H1 (cell line): ENCODE measurements around the gene RAP2B. TPM values are rescaled to one million over a fixed set of nuclear protein-coding genes. Genes with fewer than 3 reads are reported as not detected.

Experiments
- CTCF ChIA-PET: fragments of 300-600 bp; sonication (Branson Sonifier 250); formaldehyde crosslinking; loops from one replicate; lab custom pipeline; 2021; ENCODE audit not compliant: partially characterized antibody; lab: Charles Lee
- POLR2A ChIA-PET: fragments of 300-600 bp; sonication (Branson Sonifier 250); formaldehyde crosslinking; loops from one replicate; lab custom pipeline; 2021; ENCODE audit warnings: inconsistent platforms; ENCODE audit not compliant: partially characterized antibody; lab: Charles Lee
- DNase-seq, 2 experiments: peaks; one replicate each; pipeline versions ENCODE4 v3.0.0 to v3.0.0-alpha.2; 2010 to 2022; ENCODE audit warnings: low spot score in 2 of 2, low read depth in 1 of 2, mixed read lengths in 1 of 2
- FAIRE-seq: peaks from 2 replicates; lab custom pipeline; 2011; peaks lifted over from hg19 to GRCh38; lab: Jason Lieb, UNC
- H2AFZ ChIP-seq: 2 replicates; pipeline ENCODE4 v1.8.1; 2012; ENCODE audit warnings: low read length, inconsistent platforms
- H2AK5ac ChIP-seq: 2 replicates; pipeline ENCODE4 v1.6.1; 2013; ENCODE audit warnings: low read depth, low read length
- H2BK120ac ChIP-seq: replicated peaks from 2 replicates; pipeline ENCODE3; 2013; ENCODE audit warnings: low read depth, low read length, inconsistent platforms
- H2BK12ac ChIP-seq: 2 replicates; pipeline ENCODE4 v1.6.1; 2013; ENCODE audit warnings: low read depth, low read length
- H2BK15ac ChIP-seq: 2 replicates; pipeline ENCODE4 v1.6.1; 2013; ENCODE audit warnings: low read length
- H2BK20ac ChIP-seq: 2 replicates; pipeline ENCODE4 v1.6.1; 2013; ENCODE audit warnings: low read length
- H2BK5ac ChIP-seq: 2 replicates; pipeline ENCODE4 v1.6.1; 2013; ENCODE audit warnings: low read depth, low read length
- H3K14ac ChIP-seq: 2 replicates; pipeline ENCODE4 v1.6.1; 2013; ENCODE audit warnings: inconsistent platforms; ENCODE audit not compliant: insufficient read length
- H3K18ac ChIP-seq: 2 replicates; pipeline ENCODE4 v1.6.1; 2013; ENCODE audit warnings: low read length; ENCODE audit errors: extremely low read depth
- H3K23ac ChIP-seq: 2 replicates; pipeline ENCODE4 v1.6.1; 2013; ENCODE audit warnings: inconsistent platforms; ENCODE audit not compliant: insufficient read length
- H3K23me2 ChIP-seq: 2 replicates; pipeline ENCODE4 v1.6.1; 2013; ENCODE audit warnings: low read depth, low read length
- H3K27ac ChIP-seq: 2 replicates; pipeline ENCODE4 v1.6.1; 2011; ENCODE audit warnings: low read depth, low read length, inconsistent platforms
- H3K27me3 ChIP-seq, 4 experiments: replicated peaks in 1 of 4; 1 replicate in 1 of 4; 2 replicates in 3 of 4; pipeline versions ENCODE4 v1.6.1 to v1.8.1; 2011 to 2013; ENCODE audit warnings: low read length in 3 of 4, mild to moderate bottlenecking in 3 of 4, inconsistent platforms in 2 of 4, mixed read lengths in 2 of 4, moderate library complexity in 1 of 4; ENCODE audit not compliant: control insufficient read depth in 3 of 4, insufficient read depth in 3 of 4; ENCODE audit errors: extremely low read depth in 1 of 4
- H3K36me3 ChIP-seq, 4 experiments: 2 replicates each; pipeline versions ENCODE4 v1.6.1 to v1.8.1; 2011 to 2013; ENCODE audit warnings: mild to moderate bottlenecking in 4 of 4, low read length in 3 of 4, moderate library complexity in 2 of 4, control low read depth in 1 of 4, inconsistent platforms in 1 of 4; ENCODE audit not compliant: insufficient read depth in 4 of 4, control insufficient read depth in 2 of 4
- H3K4ac ChIP-seq: replicated peaks from 2 replicates; pipeline ENCODE3; 2013; ENCODE audit warnings: low read length, low read depth, mixed read lengths, inconsistent platforms; ENCODE audit not compliant: insufficient read length
- H3K4me1 ChIP-seq, 4 experiments: replicated peaks in 1 of 4; 1 replicate in 1 of 4; 2 replicates in 3 of 4; pipeline versions ENCODE4 v1.6.1 to v1.8.1; 2011 to 2013; ENCODE audit warnings: low read length in 3 of 4, inconsistent platforms in 2 of 4, mixed read lengths in 1 of 4; ENCODE audit not compliant: insufficient read depth in 4 of 4, control insufficient read depth in 3 of 4
- H3K4me2 ChIP-seq, 2 experiments: 2 replicates each; pipeline versions ENCODE4 v1.6.1 to v1.8.1; 2011 to 2013; ENCODE audit warnings: low read depth in 2 of 2, low read length in 2 of 2, control low read depth in 1 of 2, inconsistent platforms in 1 of 2, mild to moderate bottlenecking in 1 of 2; ENCODE audit not compliant: insufficient read depth in 1 of 2
- H3K4me3 ChIP-seq, 4 experiments: fragments of 200-600, 300-600 bp in 1 of 4; sonication (generic), shearing (Covaris generic), sonication (Bioruptor Twin) in 1 of 4; 2 replicates each; pipeline versions ENCODE4 v1.5.1 to v1.8.1; 2011 to 2016; ENCODE audit warnings: low read length in 4 of 4, low read depth in 3 of 4, control low read depth in 2 of 4, inconsistent platforms in 2 of 4, mild to moderate bottlenecking in 2 of 4, mixed read lengths in 1 of 4, moderate library complexity in 1 of 4; ENCODE audit not compliant: insufficient read depth in 2 of 4; ENCODE audit errors: extremely low read depth in 1 of 4
- H3K56ac ChIP-seq: replicated peaks from 2 replicates; pipeline ENCODE3; 2013; ENCODE audit warnings: low read depth, mild to moderate bottlenecking, mixed read lengths, low read length, inconsistent platforms; ENCODE audit not compliant: insufficient read length
- H3K79me1 ChIP-seq: 2 replicates; pipeline ENCODE4 v1.6.1; 2013; ENCODE audit warnings: low read depth, low read length, control low read depth
- H3K79me2 ChIP-seq, 2 experiments: 2 replicates each; pipeline versions ENCODE4 v1.6.1 to v1.8.1; 2012 to 2013; ENCODE audit warnings: low read length in 2 of 2, mild to moderate bottlenecking in 2 of 2, inconsistent platforms in 1 of 2; ENCODE audit not compliant: insufficient read depth in 2 of 2, control insufficient read depth in 1 of 2
- H3K9ac ChIP-seq, 4 experiments: replicated peaks in 1 of 4; 1 replicate in 1 of 4; 2 replicates in 3 of 4; pipeline versions ENCODE4 v1.6.1 to v1.8.1; 2011 to 2013; ENCODE audit warnings: low read depth in 3 of 4, low read length in 3 of 4, control low read depth in 2 of 4, mild to moderate bottlenecking in 2 of 4, moderate library complexity in 2 of 4, inconsistent platforms in 1 of 4; ENCODE audit errors: extremely low read depth in 1 of 4
- H3K9me3 ChIP-seq, 2 experiments: 2 replicates each; pipeline versions ENCODE4 v1.6.1 to v1.8.1; 2012 to 2013; ENCODE audit warnings: mild to moderate bottlenecking in 2 of 2, moderate library complexity in 2 of 2, control low read depth in 1 of 2, inconsistent platforms in 1 of 2, low read depth in 1 of 2, low read length in 1 of 2, mixed read lengths in 1 of 2; ENCODE audit not compliant: insufficient read depth in 2 of 2
- H4K20me1 ChIP-seq, 2 experiments: replicated peaks in 1 of 2; 2 replicates each; pipeline versions ENCODE3 to v1.8.1; 2011 to 2013; ENCODE audit warnings: inconsistent platforms in 2 of 2, low read length in 2 of 2, mild to moderate bottlenecking in 1 of 2; ENCODE audit not compliant: insufficient read depth in 2 of 2, control insufficient read depth in 1 of 2
- H4K5ac ChIP-seq: 2 replicates; pipeline ENCODE4 v1.6.1; 2013; ENCODE audit warnings: low read length, low read depth, mixed read lengths, inconsistent platforms; ENCODE audit not compliant: insufficient read length
- H4K8ac ChIP-seq: 2 replicates; pipeline ENCODE4 v1.8.0; 2013; ENCODE audit warnings: mild to moderate bottlenecking, moderate library complexity, low read length, inconsistent platforms; ENCODE audit not compliant: insufficient read depth; ENCODE audit errors: extremely low read depth
- H4K91ac ChIP-seq: replicated peaks from 2 replicates; pipeline ENCODE3; 2013; ENCODE audit warnings: low read length, mixed read lengths, inconsistent platforms; ENCODE audit not compliant: insufficient read length
- ATF3 ChIP-seq: IDR thresholded peaks from 2 replicates; pipeline ENCODE4 v1.6.1; 2011; ENCODE audit warnings: low read depth, mild to moderate bottlenecking, low read length; ENCODE audit not compliant: insufficient read depth
- CEBPB ChIP-seq: IDR thresholded peaks from 2 replicates; pipeline ENCODE4 v1.6.1; 2012; ENCODE audit warnings: low read depth, low read length
- HDAC2 ChIP-seq, 2 experiments: fragments of 300-600 bp in 1 of 2; sonication (generic) in 1 of 2; IDR thresholded peaks; 2 replicates each; pipeline ENCODE4 v1.6.1; 2011 to 2012; ENCODE audit warnings: low read depth in 2 of 2, low read length in 2 of 2, mild to moderate bottlenecking in 2 of 2, moderate library complexity in 2 of 2, borderline replicate concordance in 1 of 2, inconsistent platforms in 1 of 2
- JUN ChIP-seq: IDR thresholded peaks from 2 replicates; pipeline ENCODE4 v1.6.1; 2011; ENCODE audit warnings: low read depth, mild to moderate bottlenecking, improper control_type of control experiment, low read length
- JUND ChIP-seq: IDR thresholded peaks from 2 replicates; pipeline ENCODE4 v1.6.1; 2011; ENCODE audit warnings: mild to moderate bottlenecking, improper control_type of control experiment, low read length
- KDM1A ChIP-seq: fragments of 200-600, 300-600 bp; sonication (generic); IDR thresholded peaks from 2 replicates; pipeline ENCODE4 v1.7.1; 2016; ENCODE audit warnings: mild to moderate bottlenecking, low read length, borderline replicate concordance
- NRF1 ChIP-seq: IDR thresholded peaks from 2 replicates; pipeline ENCODE4 v1.6.1; 2011; ENCODE audit warnings: mild to moderate bottlenecking, low read depth, low read length, improper control_type of control experiment
- POLR2AphosphoS5 ChIP-seq: IDR thresholded peaks from 2 replicates; pipeline ENCODE4 v1.6.1; 2011; ENCODE audit warnings: low read depth, low read length
- RNF2 ChIP-seq: fragments of 200-900, 300-1000 bp; sonication (generic); IDR thresholded peaks from 2 replicates; pipeline ENCODE4 v1.7.1; 2016; ENCODE audit warnings: borderline replicate concordance, low read depth, mild to moderate bottlenecking, antibody characterized with exemption, low read length; ENCODE audit not compliant: poor library complexity, severe bottlenecking; ENCODE audit errors: missing control alignments
- SAP30 ChIP-seq: fragments of 300-600 bp; sonication (generic); IDR thresholded peaks from 2 replicates; pipeline ENCODE4 v1.7.1; 2012; ENCODE audit warnings: low read length, moderate library complexity, mild to moderate bottlenecking, inconsistent platforms; ENCODE audit not compliant: insufficient read depth, insufficient replicate concordance
- SIN3A ChIP-seq, 2 experiments: IDR thresholded peaks in 1 of 2; conservative IDR thresholded peaks in 1 of 2; 2 replicates each; pipeline ENCODE4 v1.6.1; 2011 to 2012; ENCODE audit warnings: low read length in 2 of 2, improper control_type of control experiment in 1 of 2, low read depth in 1 of 2, mild to moderate bottlenecking in 1 of 2
- SRF ChIP-seq: IDR thresholded peaks from 2 replicates; pipeline ENCODE4 v1.6.1; 2011; ENCODE audit warnings: mild to moderate bottlenecking, low read depth, low read length, moderate library complexity
- WGBS, 2 experiments: shearing (Covaris generic) in 1 of 2; methylation state at CpG; one replicate each; pipeline versions ENCODE4 v1.1.6 to v1.1.7; 2013 to 2015; ENCODE audit warnings: low lambda C conversion rate in 2 of 2, mixed read lengths in 2 of 2, inconsistent platforms in 1 of 2, low coverage in 1 of 2, missing lambda C conversion rate in 1 of 2; ENCODE audit not compliant: insufficient replicate concordance in 2 of 2, insufficient coverage in 1 of 2, insufficient read length in 1 of 2; ENCODE audit errors: extremely low coverage in 1 of 2, missing lambda C conversion rate in 1 of 2; 5-methylcytosine and 5-hydroxymethylcytosine counted together
- polyA plus RNA-seq, 7 experiments: library from polyadenylated mRNA; depleted of rRNA in 3 of 7; stranded (reverse) in 5 of 7; unstranded in 2 of 7; fragments of >200 nt in 5 of 7; fragments of 200-250 nt in 2 of 7; gene quantifications; 1 replicate in 5 of 7; 2 replicates in 1 of 7; 4 replicates in 1 of 7; pipeline versions ENCODE4 v1.2.1 to v1.2.3, GENCODE V29; 2011 to 2013; ENCODE audit warnings: missing spikeins in 2 of 7, mixed read lengths in 2 of 7
- total RNA-seq: library from RNA; stranded (reverse); fragmentation: NEBNext Ultra II Directional; extraction: Animal tissue kit (Norgen Biotek cat#: 25700); gene quantifications from 2 replicates; pipeline ENCODE4 v1.2.1, GENCODE V29; 2021

Gene RAP2B
- total and polyA plus RNA-seq, 2 of the 8 experiments (the other 6 are each of a cell fraction or from before 2014, with no cell fraction given): 7.5 to 20.3 TPM

DNA sequence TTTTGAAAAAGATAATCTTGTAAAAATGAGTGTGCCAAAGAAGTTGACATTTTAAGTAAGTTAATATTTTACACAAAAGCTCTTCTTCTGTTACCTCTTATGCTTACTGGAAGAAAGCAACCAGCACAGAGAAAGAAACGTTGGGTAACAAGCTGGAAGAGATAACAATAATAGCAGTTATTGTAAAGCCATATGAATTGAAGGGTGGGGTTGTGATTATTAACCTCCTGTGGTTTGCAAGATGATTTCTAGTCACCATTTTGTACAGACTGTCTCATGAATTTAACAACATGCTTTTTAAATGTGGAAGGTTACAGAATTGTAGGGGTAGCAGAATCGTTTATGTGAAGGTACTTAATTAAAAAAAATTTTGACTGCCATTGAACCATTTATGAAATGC is 9.2 kb downstream of the RAP2B start:
- no peak overlapping the region for H3K27ac ChIP-seq
- no peak overlapping the region for H4K5ac ChIP-seq
- H3K56ac ChIP-seq: no peak overlapping the region
- DNase-seq (no peak), FAIRE-seq (no peak)
- H3K23ac ChIP-seq: no peak overlapping the region
- CTCF ChIA-PET: interaction anchor here (3.9 kb wide), 1 partner anchor 7 kb away, joined by 18 read pairs; no protein-coding TSS in a partner anchor
- no peak overlapping the region for H3K4me3 ChIP-seq
- peaks cover 0 to 5% (median 0%) of the 10 kb centered on the region in 4 experiments; a peak in 1 of 8 replicates for H3K36me3 ChIP-seq
- H4K8ac ChIP-seq: no peak overlapping the region
- peaks cover 0 to 12% of the 10 kb centered on the region in 2 experiments; a peak in 2 of 4 replicates for H3K79me2 ChIP-seq
- no peak overlapping the region for H2BK120ac ChIP-seq
- no peaks in the 10 kb centered on the region for H3K79me1 ChIP-seq
- POLR2A ChIA-PET: interaction anchor here (2.4 kb wide), 1 partner anchor 10 kb away, joined by 6 read pairs; no protein-coding TSS in a partner anchor
- no peak overlapping the region for H3K14ac ChIP-seq
- H4K20me1 ChIP-seq: peaks cover 4% of the 10 kb centered on the region in 2 experiments
- no peak overlapping the region for H3K18ac ChIP-seq
- H2BK20ac ChIP-seq: no peak overlapping the region
- 85% methylated on average over 2 of the region's 2 CpGs; no CpG with 5 or more reads in 1 of the 2 experiments for WGBS, 2 experiments
- H3K4me2 ChIP-seq: no peak overlapping the region
- H3K4ac ChIP-seq: no peak overlapping the region
- H3K27me3 ChIP-seq: no peaks in the 10 kb centered on the region
- no peak overlapping the region for H2BK12ac ChIP-seq
- no peak overlapping the region for H2BK15ac ChIP-seq
- 0 out of 7 replicates have a peak, but pooled peaks cover 0 to 1% (median 0%) of the 10 kb centered on the region in 4 experiments for H3K4me1 ChIP-seq
- H2AFZ ChIP-seq: no peak overlapping the region
- no peak overlapping the region for H3K9ac ChIP-seq
- no peak overlapping the region for H2AK5ac ChIP-seq
- no peaks in the 10 kb centered on the region for H3K9me3 ChIP-seq
- H3K23me2 ChIP-seq: no peaks in the 10 kb centered on the region
- no peak overlapping the region for H4K91ac ChIP-seq
- H2BK5ac ChIP-seq: no peak overlapping the region
- TF ChIP-seq SAP30: no peak
- no peak for TF ChIP-seq ATF3
- no peak for TF ChIP-seq JUN
- no peak for TF ChIP-seq RNF2
- no peak for TF ChIP-seq JUND
- TF ChIP-seq SIN3A (conservative IDR thresholded peaks at IDR 0.05 in 1 of 2, IDR thresholded peaks at IDR 0.05 in 1 of 2; ENCODE audit: low read depth in 1 of 2, low read length in 2 of 2): no peak
- no peak for TF ChIP-seq POLR2AphosphoS5
- TF ChIP-seq CEBPB: no peak
- TF ChIP-seq KDM1A: no peak
- no peak for TF ChIP-seq NRF1
- no peak for TF ChIP-seq HDAC2 (IDR thresholded peaks at IDR 0.05; ENCODE audit: borderline replicate concordance in 1 of 2, low read depth in 2 of 2, low read length in 2 of 2)
- TF ChIP-seq SRF: no peak
